Mammary epithelial cell (primary cell): ENCODE data around the gene PRKD1.
"Not testable (repeated sequence)": the region's sequence is repeated elsewhere in the genome, so short reads cannot be mapped to it uniquely, and the experiment has no call there.

Experiments
- CTCF ChIP-seq, 2 donors: IDR thresholded peaks in 1 of 2; conservative IDR thresholded peaks in 1 of 2; 2 replicates each; pipeline ENCODE4 v1.5.1; 2011 to 2012; ENCODE audit warnings: inconsistent platforms in 2 of 2, low read length in 2 of 2, mild to moderate bottlenecking in 2 of 2, control low read depth in 1 of 2, low read depth in 1 of 2; ENCODE audit not compliant: insufficient read depth in 1 of 2; ENCODE audit errors: extremely low read depth in 1 of 2
- EZH2 ChIP-seq: IDR thresholded peaks from 2 replicates; pipeline ENCODE4 v1.6.1; 2012; ENCODE audit warnings: low read length, inconsistent platforms, borderline replicate concordance

- TF ChIP-seq CTCF (conservative IDR thresholded peaks at IDR 0.05 in 1 of 2, IDR thresholded peaks at IDR 0.05 in 1 of 2; ENCODE audit: extremely low read depth in 1 of 2, insufficient read depth in 1 of 2, low read depth in 1 of 2, low read length in 2 of 2); EZH2: not testable (repeated sequence)
Observed at GRCh38 chr14:29726560-29727331, 200.9 kb downstream of the PRKD1 start.
